Right lobe of liver (tissue), 6 donors: ENCODE data around the gene CD72. TPM values are rescaled to one million over a fixed set of nuclear protein-coding genes. Genes with fewer than 3 reads are reported as not detected.

ENCODE experiments used
- ATAC-seq, 4 donors: fragments of 200-7000 bp; cut with Tn5 transposase; one replicate each; pipeline ENCODE4 v1.9.1; 2020; ENCODE audit warnings: mild to moderate bottlenecking in 4 of 4, moderate library complexity in 4 of 4
- DNase-seq, 3 donors: peaks; one replicate each; pipeline ENCODE4 v3.0.0-alpha.2; 2020
- H3K27ac ChIP-seq, 3 donors: fragments of 200-600 bp; one replicate each; pipeline ENCODE4 v1.8.0; 2022
- H3K27me3 ChIP-seq, 2 donors: fragments of 200-600 bp; one replicate each; pipeline ENCODE4 v1.8.0; 2022
- H3K36me3 ChIP-seq, 4 donors: fragments of 200-600 bp; sonication (generic) in 1 of 4; one replicate each; pipeline versions ENCODE4 v1.5.1 to v1.8.0; 2017 to 2022; ENCODE audit warnings: control low read depth in 1 of 4
- H3K4me1 ChIP-seq, 4 donors: fragments of 200-600 bp; sonication (generic) in 1 of 4; one replicate each; pipeline versions ENCODE4 v1.5.1 to v1.8.0; 2017 to 2022; ENCODE audit warnings: control low read depth in 1 of 4
- H3K4me3 ChIP-seq, 3 donors: fragments of 200-600 bp; one replicate each; pipeline ENCODE4 v1.8.0; 2022
- H3K9me3 ChIP-seq, 4 donors: fragments of 200-600 bp; sonication (generic) in 1 of 4; one replicate each; pipeline versions ENCODE4 v1.5.1 to v1.8.0; 2017 to 2022; ENCODE audit warnings: control low read depth in 1 of 4
- POLR2A ChIP-seq: fragments of 450-650 bp; IDR thresholded peaks from one replicate; pipeline ENCODE4 v1.6.1; 2017; ENCODE audit warnings: antibody characterized with exemption, mild to moderate bottlenecking
- WGBS: methylation state at CpG from one replicate; pipeline ENCODE4 v1.1.6; 2018; ENCODE audit warnings: low coverage, low lambda C conversion rate; ENCODE audit not compliant: insufficient coverage; ENCODE audit errors: missing lambda C conversion rate; 5-methylcytosine and 5-hydroxymethylcytosine counted together
- intact Hi-C, 2 donors: fragments of 100-400 bp; cut with DNase I; formaldehyde crosslinking; loops; one replicate each; pipeline versions ENCODE4 v1.11.2 to v1.14.1; 2022
- total RNA-seq, 6 experiments: library from RNA; depleted of rRNA in 2 of 6; stranded (reverse); fragments of >200 nt in 2 of 6; fragmentation: NEBNext Ultra II Directional in 3 of 6; extraction: Animal tissue kit (Norgen Biotek cat#: 25700) in 3 of 6; gene quantifications; one replicate each; pipeline versions ENCODE4 v1.1.0 to v1.2.4, GENCODE V29; 2016 to 2023
- TF ChIP-seq, protein P1 (sequence below), 4 donors: fragments of 200-600 bp in 3 of 4; fragments of 450-650 bp in 1 of 4; IDR thresholded peaks; one replicate each; pipeline versions ENCODE4 v1.5.1 to v1.8.0; 2016 to 2022; ENCODE audit warnings: antibody characterized with exemption in 4 of 4, mild to moderate bottlenecking in 2 of 4
- donor health status: DM: no; HTN: yes; CAD: no.
- donor health status: DM: no; HTN: no; CAD: no.
- donor health status: DM: no; HTN: no; CAD: no.
- donor health status: DM: no; HTN: yes; CAD: no.
- donor health status: DM: no; HTN: yes; CAD: no.

The CD72 gene
- total RNA-seq, 6 experiments from 2014 or later = 0.60 to 6.9 (median 2.3) TPM

DNA sequence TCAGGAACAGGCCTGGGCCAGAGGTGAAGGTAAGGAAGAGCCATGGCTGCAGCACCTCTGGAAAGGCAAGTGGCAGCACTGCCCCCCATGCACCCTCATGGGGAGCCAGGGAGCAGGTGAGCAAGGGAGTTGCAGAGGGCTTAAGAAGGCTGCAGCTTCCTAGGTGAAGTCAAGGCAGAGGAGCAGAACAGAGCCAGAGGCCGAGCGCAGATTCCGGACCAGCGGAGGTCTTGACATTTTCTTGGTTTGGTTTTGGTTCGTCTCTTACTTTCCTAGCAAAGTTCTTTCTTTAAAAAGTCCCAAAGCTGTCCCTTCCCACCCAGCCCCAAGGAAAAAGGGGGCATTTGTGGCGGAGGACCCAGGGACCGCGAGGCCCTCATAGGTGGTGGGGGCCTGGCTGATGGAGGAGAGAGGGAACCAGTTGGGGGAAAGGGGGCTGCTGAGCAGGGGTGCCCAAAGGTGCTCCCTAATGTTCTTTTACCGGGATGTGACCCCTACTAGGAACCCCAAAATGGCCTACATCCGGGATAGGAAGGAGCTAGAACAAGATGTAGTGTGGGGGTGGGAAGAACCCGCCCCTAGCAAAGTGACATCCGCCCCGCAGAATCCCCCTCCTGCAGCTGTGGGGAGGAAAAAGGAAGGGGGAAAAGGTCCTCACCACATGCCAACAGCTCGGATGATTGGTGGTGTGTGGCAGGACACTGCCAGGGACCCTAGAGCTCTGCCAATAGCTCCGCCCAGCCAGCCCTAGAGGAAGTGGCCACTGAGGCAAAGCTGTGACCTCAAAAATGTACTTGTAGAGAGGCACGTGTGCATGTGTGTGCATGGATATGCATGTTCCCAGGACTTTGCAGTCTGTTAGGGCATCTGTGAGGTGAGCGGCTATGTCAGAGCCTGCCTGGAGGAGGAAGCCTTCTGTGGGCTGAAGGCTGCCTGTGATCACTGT is 914 bp upstream of the CD72 start:
- Histone ChIP-seq H3K27ac (peak overlapping the region in 1 of 3 donors; percentile 28), H3K36me3 (no peaks in the 10 kb centered on the region), H3K27me3 (no peaks in the 10 kb centered on the region), H3K4me3 (no peak overlapping the region), H3K9me3 (no peaks in the 10 kb centered on the region), H3K4me1 (no peaks in the 10 kb centered on the region)
- no peak for TF ChIP-seq POLR2A
- intact Hi-C loops = no loop called here
- DNase-seq (peak in 1 of 3 donors; percentile 45), ATAC-seq (peak; percentile 44 to 59 (median 51))
- WGBS = 71% methylated on average over 13 of the region's 17 CpGs

DNA sequence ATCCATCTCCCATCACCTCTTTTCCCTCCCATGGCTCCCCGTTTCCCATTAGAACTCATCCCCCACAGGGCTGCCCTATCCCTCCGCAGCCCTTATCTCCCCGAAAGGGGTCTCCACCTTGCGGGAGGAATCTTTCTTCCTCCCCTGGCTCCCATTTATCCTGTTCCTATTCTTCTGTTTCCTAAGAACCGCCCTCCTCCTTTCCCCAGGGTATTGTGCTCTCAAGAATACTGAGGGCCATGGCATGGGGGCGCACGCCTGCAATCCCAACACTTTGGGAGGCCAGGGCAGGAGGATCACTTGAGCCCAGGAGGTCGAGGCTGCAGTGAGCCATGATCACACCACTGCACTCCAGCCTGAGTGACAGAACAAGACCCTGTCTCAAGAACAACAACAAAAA is 665 bp downstream of the CD72 start:
- no peak for TF ChIP-seq POLR2A
- TF ChIP-seq, protein P1, sequence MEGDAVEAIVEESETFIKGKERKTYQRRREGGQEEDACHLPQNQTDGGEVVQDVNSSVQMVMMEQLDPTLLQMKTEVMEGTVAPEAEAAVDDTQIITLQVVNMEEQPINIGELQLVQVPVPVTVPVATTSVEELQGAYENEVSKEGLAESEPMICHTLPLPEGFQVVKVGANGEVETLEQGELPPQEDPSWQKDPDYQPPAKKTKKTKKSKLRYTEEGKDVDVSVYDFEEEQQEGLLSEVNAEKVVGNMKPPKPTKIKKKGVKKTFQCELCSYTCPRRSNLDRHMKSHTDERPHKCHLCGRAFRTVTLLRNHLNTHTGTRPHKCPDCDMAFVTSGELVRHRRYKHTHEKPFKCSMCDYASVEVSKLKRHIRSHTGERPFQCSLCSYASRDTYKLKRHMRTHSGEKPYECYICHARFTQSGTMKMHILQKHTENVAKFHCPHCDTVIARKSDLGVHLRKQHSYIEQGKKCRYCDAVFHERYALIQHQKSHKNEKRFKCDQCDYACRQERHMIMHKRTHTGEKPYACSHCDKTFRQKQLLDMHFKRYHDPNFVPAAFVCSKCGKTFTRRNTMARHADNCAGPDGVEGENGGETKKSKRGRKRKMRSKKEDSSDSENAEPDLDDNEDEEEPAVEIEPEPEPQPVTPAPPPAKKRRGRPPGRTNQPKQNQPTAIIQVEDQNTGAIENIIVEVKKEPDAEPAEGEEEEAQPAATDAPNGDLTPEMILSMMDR (IDR thresholded peaks at IDR 0.05) = no peak
- intact Hi-C loops = no loop called here
- Histone ChIP-seq H3K4me3 (peak overlapping the region in 1 of 3 donors; percentile 30), H3K9me3 (no peaks in the 10 kb centered on the region), H3K27me3 (no peaks in the 10 kb centered on the region), H3K36me3 (no peaks in the 10 kb centered on the region), H3K27ac (peak overlapping the region in 1 of 3 donors; percentile 28), H3K4me1 (no peaks in the 10 kb centered on the region)
- ATAC-seq = no peak
- DNase-seq = peak in 1 of 3 donors; percentile 25
- WGBS = 50% methylated on average over 7 of the region's 8 CpGs

DNA sequence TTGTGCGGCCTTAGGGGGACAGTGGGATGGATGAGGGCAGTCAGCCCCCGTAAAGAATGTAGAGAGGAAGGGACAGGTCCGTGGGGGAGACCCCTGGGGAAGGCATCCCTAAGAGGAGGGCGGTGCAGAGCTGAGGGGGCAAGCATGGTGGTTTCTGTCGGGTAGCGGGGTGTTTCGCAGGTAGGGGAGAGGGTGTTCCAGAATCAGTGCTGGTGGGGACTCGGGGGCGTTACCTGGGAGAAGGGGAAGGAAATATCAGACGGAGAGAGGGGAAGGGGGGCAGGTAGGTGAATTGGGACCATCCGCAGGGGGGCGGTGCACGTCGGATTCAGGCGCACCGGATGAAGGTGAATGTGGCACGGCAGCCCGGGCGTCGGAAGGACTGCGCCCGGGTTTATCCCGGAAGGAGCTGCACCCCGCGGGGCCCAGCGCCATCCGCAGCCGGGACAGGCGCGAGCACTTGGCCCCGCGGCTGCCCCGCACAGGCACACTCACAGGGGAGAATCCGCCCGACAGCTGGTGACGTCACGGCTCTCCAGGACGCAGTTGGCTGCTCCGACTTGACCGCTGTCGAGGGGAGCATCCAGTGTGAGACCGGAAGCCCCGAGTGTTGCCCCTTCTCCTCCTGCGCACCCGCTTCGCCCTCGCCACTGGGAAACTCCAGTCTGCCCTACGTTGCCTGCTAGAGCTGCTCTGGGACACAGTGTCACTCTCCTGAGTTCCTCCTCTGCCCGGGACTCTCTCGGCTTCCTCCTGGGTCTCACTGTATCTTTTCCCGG is 1.3 kb downstream of the CD72 start:
- intact Hi-C loops = no loop called here
- ATAC-seq (peak; percentile 57 to 68 (median 66)), DNase-seq (peak; percentile 61 to 78 (median 73))
- Histone ChIP-seq H3K4me1 (no peaks in the 10 kb centered on the region), H3K36me3 (no peaks in the 10 kb centered on the region), H3K27me3 (no peaks in the 10 kb centered on the region), H3K4me3 (peak overlapping the region in 2 of 3 donors; percentile 20 to 30), H3K27ac (no peak overlapping the region), H3K9me3 (no peaks in the 10 kb centered on the region)
- TF ChIP-seq POLR2A = peak; percentile 21
- TF ChIP-seq, protein P1 (IDR thresholded peaks at IDR 0.05) = no peak
- 21% methylated on average over 25 of the region's 51 CpGs for WGBS

DNA sequence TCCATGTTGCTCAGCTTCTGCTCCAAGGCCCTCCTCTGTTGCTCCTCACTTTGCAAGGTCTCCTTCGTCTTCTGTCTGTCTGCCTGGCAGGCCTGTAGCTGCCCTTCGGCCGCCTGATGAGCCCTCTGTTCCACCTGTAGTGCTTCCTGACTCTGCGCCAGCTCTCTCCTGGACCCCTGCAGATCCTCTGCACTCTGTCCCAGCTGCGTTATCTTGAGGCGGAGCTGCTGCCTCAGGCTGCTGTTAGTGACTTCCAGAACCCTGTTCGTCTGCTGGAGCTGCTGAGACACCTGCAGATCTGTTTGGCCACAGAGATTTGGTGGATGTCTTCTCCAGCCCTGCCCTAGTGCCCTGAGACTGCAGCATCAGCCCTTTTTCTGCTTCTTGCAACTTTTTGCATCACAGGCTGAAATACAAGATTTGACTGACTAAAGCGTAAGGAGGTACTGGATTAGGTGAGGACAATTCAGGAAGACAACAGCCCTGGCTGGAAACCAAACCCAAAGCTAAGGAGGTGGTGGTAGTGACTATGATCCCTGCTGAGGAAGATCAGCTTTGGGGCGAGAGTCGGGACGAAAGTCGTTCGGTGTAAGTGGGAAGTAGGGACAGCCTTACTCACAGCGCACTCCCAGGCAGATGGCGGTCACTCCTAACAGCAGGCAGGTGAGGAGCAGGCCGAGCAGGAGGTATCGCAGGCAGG is 2.1 kb downstream of the CD72 start:
- WGBS = 67% methylated on average over 13 of the region's 17 CpGs
- intact Hi-C loops = no loop called here
- H3K27ac ChIP-seq = no peak overlapping the region
- H3K4me1 ChIP-seq = no peaks in the 10 kb centered on the region
- no peaks in the 10 kb centered on the region for H3K9me3 ChIP-seq
- no peak overlapping the region for H3K4me3 ChIP-seq
- no peak for ATAC-seq
- no peaks in the 10 kb centered on the region for H3K36me3 ChIP-seq
- no peak for DNase-seq
- no peak for TF ChIP-seq POLR2A
- TF ChIP-seq, protein P1 (IDR thresholded peaks at IDR 0.05) = no peak
- H3K27me3 ChIP-seq = no peaks in the 10 kb centered on the region
